CD14-positive monocyte (primary cell): Measurements from ENCODE around the gene ALAS1. TPM values are rescaled to one million over a fixed set of nuclear protein-coding genes. Genes with fewer than 3 reads are reported as not detected.

Experiments used
- DNase-seq, 3 donors: peaks; one replicate each; pipeline ENCODE4 v3.0.0-alpha.2; 2011 to 2022
- H2AFZ ChIP-seq: 2 replicates; pipeline ENCODE4 v1.6.0; 2012; ENCODE audit warnings: mild to moderate bottlenecking, low read depth, low read length, inconsistent platforms; ENCODE audit not compliant: insufficient read depth, poor library complexity, severe bottlenecking
- H3K27ac ChIP-seq, 2 donors: 1 replicate in 1 of 2; 2 replicates in 1 of 2; pipeline ENCODE4 v1.5.1; 2012 to 2013; ENCODE audit warnings: low read length in 2 of 2, control low read depth in 1 of 2, inconsistent platforms in 1 of 2, low read depth in 1 of 2, mild to moderate bottlenecking in 1 of 2
- H3K27me3 ChIP-seq, 2 donors: one replicate each; pipeline versions ENCODE4 v1.6.0 to v1.6.1; 2011 to 2013; ENCODE audit warnings: low read length in 2 of 2; ENCODE audit not compliant: control insufficient read depth in 2 of 2, insufficient read depth in 2 of 2
- H3K36me3 ChIP-seq, 2 donors: replicated peaks in 1 of 2; 1 replicate in 1 of 2; 2 replicates in 1 of 2; pipeline versions ENCODE4 v1.5.1 to v1.6.1; 2012 to 2013; ENCODE audit warnings: low read length in 2 of 2, control low read depth in 1 of 2, inconsistent platforms in 1 of 2, mild to moderate bottlenecking in 1 of 2; ENCODE audit not compliant: insufficient read depth in 2 of 2, control insufficient read depth in 1 of 2
- H3K4me1 ChIP-seq, 2 donors: 1 replicate in 1 of 2; 2 replicates in 1 of 2; pipeline versions ENCODE4 v1.5.1 to v1.6.1; 2012 to 2013; ENCODE audit warnings: low read length in 2 of 2, control low read depth in 1 of 2, inconsistent platforms in 1 of 2, mild to moderate bottlenecking in 1 of 2, moderate library complexity in 1 of 2; ENCODE audit not compliant: insufficient read depth in 2 of 2, control insufficient read depth in 1 of 2
- H3K4me2 ChIP-seq: replicated peaks from 2 replicates; pipeline ENCODE3; 2012; ENCODE audit warnings: low read length, moderate library complexity, mild to moderate bottlenecking; ENCODE audit not compliant: poor library complexity, severe bottlenecking; ENCODE audit errors: extremely low read depth
- H3K4me3 ChIP-seq, 3 experiments: fragments of 200-600 bp in 1 of 3; sonication (generic) in 1 of 3; replicated peaks in 1 of 3; 1 replicate in 2 of 3; 2 replicates in 1 of 3; pipeline ENCODE4 v1.5.1; 2011 to 2013; ENCODE audit warnings: low read length in 3 of 3, mild to moderate bottlenecking in 3 of 3, control low read depth in 2 of 3, low read depth in 2 of 3, inconsistent platforms in 1 of 3, moderate library complexity in 1 of 3
- H3K79me2 ChIP-seq: 2 replicates; pipeline ENCODE4 v1.6.0; 2012; ENCODE audit warnings: mild to moderate bottlenecking, control low read depth, inconsistent platforms, low read length, moderate library complexity; ENCODE audit not compliant: insufficient read depth
- H3K9ac ChIP-seq: 2 replicates; pipeline ENCODE4 v1.6.0; 2017; ENCODE audit warnings: low read length, mild to moderate bottlenecking; ENCODE audit not compliant: insufficient read depth, poor library complexity, severe bottlenecking
- H3K9me3 ChIP-seq, 2 donors: replicated peaks in 1 of 2; 1 replicate in 1 of 2; 2 replicates in 1 of 2; pipeline versions ENCODE4 v1.5.1 to v1.6.1; 2012 to 2013; ENCODE audit warnings: low read length in 2 of 2, control low read depth in 1 of 2; ENCODE audit not compliant: control insufficient read depth in 1 of 2, insufficient read depth in 1 of 2
- H4K20me1 ChIP-seq: 2 replicates; pipeline ENCODE4 v1.6.0; 2012; ENCODE audit warnings: mild to moderate bottlenecking, low read length, control low read depth, moderate library complexity; ENCODE audit not compliant: insufficient read depth
- H3K27ac Mint-ChIP-seq, 7 donors: one replicate each; pipeline ENCODE4 v1.8.0; 2020; ENCODE audit warnings: mild to moderate bottlenecking in 7 of 7, mixed read lengths in 7 of 7, moderate library complexity in 6 of 7, inconsistent platforms in 2 of 7
- H3K27me3 Mint-ChIP-seq, 3 donors: one replicate each; pipeline ENCODE4 v1.8.0; 2021 to 2022; ENCODE audit warnings: low read depth in 3 of 3, mild to moderate bottlenecking in 3 of 3, mixed read lengths in 3 of 3, moderate library complexity in 3 of 3, inconsistent platforms in 1 of 3
- H3K36me3 Mint-ChIP-seq, 2 donors: one replicate each; pipeline ENCODE4 v1.8.0; 2020; ENCODE audit warnings: mixed read lengths in 2 of 2, inconsistent platforms in 1 of 2, mild to moderate bottlenecking in 1 of 2
- H3K4me1 Mint-ChIP-seq: one replicate; pipeline ENCODE4 v1.8.0; 2020; ENCODE audit warnings: mild to moderate bottlenecking, mixed read lengths
- H3K4me3 Mint-ChIP-seq, 2 donors: one replicate each; pipeline ENCODE4 v1.8.0; 2020; ENCODE audit warnings: mild to moderate bottlenecking in 2 of 2, mixed read lengths in 2 of 2, moderate library complexity in 1 of 2
- H3K9me3 Mint-ChIP-seq, 7 donors: one replicate each; pipeline ENCODE4 v1.8.0; 2020 to 2022; ENCODE audit warnings: mixed read lengths in 7 of 7, mild to moderate bottlenecking in 6 of 7, moderate library complexity in 6 of 7, inconsistent platforms in 2 of 7
- CTCF ChIP-seq: fragments of 200-600 bp; IDR thresholded peaks from one replicate; pipeline ENCODE4 v1.8.0; 2022; ENCODE audit warnings: antibody characterized with exemption, mild to moderate bottlenecking
- WGBS: methylation state at CpG from one replicate; pipeline ENCODE4 v1.1.5; 2013; ENCODE audit warnings: missing lambda C conversion rate; ENCODE audit not compliant: insufficient coverage; 5-methylcytosine and 5-hydroxymethylcytosine counted together
- intact Hi-C, 2 donors: fragments of 100-400 bp; cut with micrococcal nuclease; formaldehyde crosslinking; loops; one replicate each; pipeline versions ENCODE4 v1.15.0 to v1.15.1; 2023
- polyA plus RNA-seq, 3 donors: library from polyadenylated mRNA; depleted of rRNA in 1 of 3; unstranded in 2 of 3; stranded (reverse) in 1 of 3; fragments of 300-500 nt in 2 of 3; fragments of >200 nt in 1 of 3; fragmentation: Illumina TruSeq in 2 of 3; gene quantifications; 1 replicate in 2 of 3; 2 replicates in 1 of 3; pipeline ENCODE4 v1.2.3, GENCODE V29; 2012 to 2021

The ALAS1 gene
- polyA plus RNA-seq, 3 donors: 20.9 to 84.7 (median 38.7) TPM

DNA sequence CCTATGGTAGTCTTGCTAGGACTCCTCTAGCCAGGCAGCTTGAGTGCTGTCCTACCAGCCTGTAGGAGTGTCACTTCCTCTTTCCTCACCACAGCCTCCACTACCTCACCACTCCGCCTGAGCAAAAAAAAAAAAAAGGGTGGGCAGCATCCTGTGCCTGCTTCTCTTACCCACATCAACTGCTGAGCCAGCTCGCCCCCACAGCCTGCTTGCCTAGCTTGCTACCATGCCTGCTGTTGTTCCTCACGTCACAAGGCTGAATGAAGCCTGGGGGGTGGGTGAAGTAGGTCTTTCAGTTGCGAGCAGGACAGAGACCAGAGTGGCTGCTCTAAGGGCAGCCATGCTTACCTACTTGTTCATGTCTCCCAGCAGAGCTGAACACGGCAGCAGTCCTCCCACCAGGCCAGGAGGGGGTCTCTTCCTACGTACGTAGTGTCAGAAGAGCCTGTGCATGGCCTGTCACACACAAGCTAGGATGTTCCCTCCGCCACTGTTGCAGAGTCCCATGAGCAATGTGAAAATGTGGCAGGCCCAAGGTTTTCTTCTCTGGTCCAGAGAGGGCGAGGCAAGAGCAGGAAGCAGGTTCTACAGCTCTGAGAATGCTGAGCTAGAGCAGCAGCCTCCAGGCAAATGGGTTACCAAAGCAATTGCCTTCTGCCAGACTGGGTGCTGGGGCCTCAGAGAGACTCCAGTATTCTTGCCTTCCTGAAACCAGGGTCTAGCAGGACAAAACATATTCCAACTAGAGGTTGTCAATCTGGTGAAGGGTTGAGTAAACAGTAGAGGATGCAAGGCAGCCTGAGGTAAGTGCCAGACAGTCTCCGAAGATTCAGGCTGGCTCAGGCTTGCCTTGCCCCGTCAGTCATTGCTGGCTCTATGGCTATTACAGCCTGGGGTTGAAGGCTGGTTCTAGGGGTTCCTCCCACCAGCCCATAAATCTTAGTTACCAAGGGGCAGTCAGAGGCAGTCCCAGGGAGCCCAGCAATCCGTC is 55.6 kb downstream of the ALAS1 start:
- H3K4me2 ChIP-seq: peak overlapping the region; percentile 38
- H3K27me3 ChIP-seq: no peaks in the 10 kb centered on the region
- WGBS: 34% methylated on average over 8 of the region's 12 CpGs
- peaks cover 18 to 21% of the 10 kb centered on the region in 2 donors for H3K4me1 ChIP-seq
- peaks cover 0 to 3% (median 0%) of the 10 kb centered on the region in 7 donors for H3K9me3 Mint-ChIP-seq
- H3K79me2 ChIP-seq: peaks cover 73% of the 10 kb centered on the region
- H4K20me1 ChIP-seq: peaks cover 86% of the 10 kb centered on the region
- peaks cover 75 to 93% of the 10 kb centered on the region in 2 donors for H3K36me3 ChIP-seq
- H3K4me1 Mint-ChIP-seq: peaks cover 32% of the 10 kb centered on the region
- peak overlapping the region; percentile 56 to 70 for H3K27ac ChIP-seq
- peak; percentile 77 to 82 (median 79) for DNase-seq
- peak overlapping the region in 1 of 2 donors; percentile 45 for H3K4me3 Mint-ChIP-seq
- no peak for TF ChIP-seq CTCF
- H3K9ac ChIP-seq: no peak overlapping the region
- peaks cover 74 to 98% of the 10 kb centered on the region in 2 donors for H3K36me3 Mint-ChIP-seq
- H3K9me3 ChIP-seq: no peaks in the 10 kb centered on the region
- no peak overlapping the region for H2AFZ ChIP-seq
- intact Hi-C loops: no loop called here
- H3K27ac Mint-ChIP-seq: peak overlapping the region; percentile 75 to 97 (median 93)
- peak overlapping the region in 1 of 3 experiments; percentile 1 for H3K4me3 ChIP-seq
- no peaks in the 10 kb centered on the region for H3K27me3 Mint-ChIP-seq

- no peak for DNase-seq
- peaks cover 73% of the 10 kb centered on the region for H3K79me2 ChIP-seq
- H3K9ac ChIP-seq: no peak overlapping the region
- no peak overlapping the region for H3K4me2 ChIP-seq
- intact Hi-C loops: no loop called here
- no peaks in the 10 kb centered on the region for H3K27me3 ChIP-seq
- Mint-ChIP-seq H3K4me3 (no peak overlapping the region), H3K27ac (peak overlapping the region in 4 of 7 donors; percentile 6 to 94 (median 41)), H3K4me1 (peaks cover 29% of the 10 kb centered on the region), H3K9me3 (peaks cover 0 to 3% (median 0%) of the 10 kb centered on the region in 7 donors), H3K36me3 (peaks cover 74 to 98% of the 10 kb centered on the region in 2 donors), H3K27me3 (no peaks in the 10 kb centered on the region)
- 97% methylated on average over 5 of the region's 9 CpGs for WGBS
- no peak overlapping the region for H3K4me3 ChIP-seq
- TF ChIP-seq CTCF: no peak
- H3K9me3 ChIP-seq: no peaks in the 10 kb centered on the region
- peaks cover 86% of the 10 kb centered on the region for H4K20me1 ChIP-seq
- H3K4me1 ChIP-seq: peaks cover 18 to 21% of the 10 kb centered on the region in 2 donors
- no peak overlapping the region for H3K27ac ChIP-seq
- peaks cover 75 to 93% of the 10 kb centered on the region in 2 donors for H3K36me3 ChIP-seq
- no peak overlapping the region for H2AFZ ChIP-seq
These were observed 56.6 kb downstream of the ALAS1 start for GRCh38 chr3:52254608-52255007.
